SW 1271 (cell line): Measurements from ENCODE around the gene CST11.
A peak's percentile ranks its signal among the peaks of the same experiment; 100 is the strongest.

Experiments used
- DNase-seq, 2 experiments: peaks; one replicate each; lab custom pipeline; 2025; lab: John Stamatoyannopoulos, UW

The CST11 gene

DNA sequence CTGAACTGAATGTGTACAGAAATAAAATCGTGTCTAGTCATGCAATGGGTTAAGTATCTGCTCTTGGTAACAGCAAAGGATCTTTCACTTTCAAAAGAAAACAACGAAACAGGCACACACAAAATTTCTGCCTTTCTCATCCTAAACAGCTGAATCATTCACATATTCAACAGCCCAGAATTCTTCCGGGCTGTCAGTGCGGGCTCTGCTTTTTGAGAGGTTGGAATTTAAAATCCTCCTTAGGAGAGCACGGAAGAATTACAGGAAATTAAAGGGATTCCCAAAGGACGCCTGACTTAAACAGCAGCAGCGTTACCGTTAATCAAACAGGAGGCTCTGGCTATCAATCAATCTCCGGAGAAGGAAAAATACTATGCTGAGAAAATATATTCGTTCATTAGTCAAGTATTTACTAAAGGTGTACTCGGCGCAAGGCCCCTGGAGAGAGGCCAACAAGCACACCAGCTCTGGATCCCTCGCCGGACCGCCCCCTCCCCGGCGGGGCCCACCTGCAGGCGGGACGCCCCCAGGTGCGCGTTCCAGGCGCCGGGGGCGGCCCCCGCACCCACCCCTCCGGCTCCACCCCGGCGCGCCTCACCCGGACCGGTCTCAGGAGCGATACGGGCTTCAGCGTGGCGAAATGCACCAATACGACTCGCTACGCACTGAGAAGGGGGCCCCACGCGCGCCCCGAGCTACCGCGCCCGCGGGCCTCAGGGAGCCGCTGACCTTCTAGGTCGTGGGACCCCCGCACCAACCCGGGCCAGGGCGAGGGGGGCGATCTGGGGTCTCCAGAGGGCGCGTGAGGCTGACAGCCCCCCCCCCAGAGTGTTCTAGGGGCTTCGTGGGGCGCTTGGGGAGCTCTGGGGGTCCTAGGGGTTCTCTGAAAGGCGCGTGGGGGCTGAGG, 32.4 kb downstream of the CST11 start:
- DNase-seq: peak in 1 of 2 experiments; percentile 28

DNA sequence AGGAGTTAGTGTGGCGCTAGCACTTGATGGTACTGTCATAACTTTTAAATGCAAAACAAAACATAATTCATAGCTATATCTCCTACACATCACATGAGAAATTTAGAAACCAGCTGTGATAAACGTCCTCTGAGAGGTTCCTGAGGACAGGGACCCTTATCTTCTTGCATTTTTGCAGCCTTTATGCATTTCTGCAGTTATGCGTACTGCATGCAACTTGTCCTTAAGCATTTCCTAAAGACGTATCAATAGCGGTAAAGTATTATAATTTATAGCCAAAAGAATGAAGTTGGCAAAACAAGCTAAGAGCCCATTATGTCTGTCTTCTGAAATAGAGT, 33.0 kb downstream of the CST11 start:
- no peak for DNase-seq

DNA sequence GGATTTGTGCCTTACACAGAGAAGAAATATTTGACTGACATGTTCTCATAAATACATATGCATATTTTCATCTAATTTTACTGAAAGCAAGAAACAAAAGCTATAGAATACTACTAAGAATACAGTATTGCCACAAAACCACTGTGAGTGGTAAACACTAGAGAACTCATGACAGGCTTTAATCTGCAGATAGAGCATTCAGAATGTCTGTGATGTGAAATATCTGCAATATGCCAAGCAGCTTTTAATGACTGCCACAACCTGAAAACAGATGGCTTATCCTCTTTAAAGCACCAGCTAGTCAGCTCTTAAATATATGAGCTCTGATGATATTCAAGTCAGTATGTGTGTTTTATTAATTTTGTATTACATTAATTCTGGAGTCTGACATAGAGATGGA, 34.8 kb downstream of the CST11 start:
- no peak for DNase-seq

DNA sequence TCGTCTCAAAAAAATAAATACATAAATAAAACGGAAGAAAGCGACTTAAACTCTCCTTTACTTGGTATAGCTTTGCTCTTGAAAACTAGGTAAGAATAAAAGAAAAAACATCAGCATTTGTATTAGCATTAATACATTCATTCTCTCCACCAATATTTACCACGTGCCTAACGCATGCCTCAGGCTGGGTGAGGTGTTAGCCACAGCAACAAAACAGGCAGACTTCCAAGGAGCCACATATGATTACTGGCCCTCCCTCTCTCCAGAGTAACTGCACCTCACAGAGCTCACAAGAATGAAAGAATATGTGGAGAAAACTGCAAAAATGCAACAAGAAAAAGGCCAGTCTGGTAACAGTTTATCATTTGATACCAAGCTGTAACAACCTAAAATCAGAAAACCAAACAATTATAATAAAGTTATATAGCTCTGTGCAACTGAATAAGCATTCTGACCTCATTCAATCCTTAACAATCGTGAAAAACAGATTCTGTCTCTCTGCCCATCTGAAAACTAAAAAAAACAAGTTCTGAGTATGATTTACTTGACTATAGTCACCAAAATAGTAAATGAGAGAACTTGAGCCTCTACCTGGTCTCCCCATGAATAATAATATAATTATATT, 36.6 kb downstream of the CST11 start:
- DNase-seq: no peak

DNA sequence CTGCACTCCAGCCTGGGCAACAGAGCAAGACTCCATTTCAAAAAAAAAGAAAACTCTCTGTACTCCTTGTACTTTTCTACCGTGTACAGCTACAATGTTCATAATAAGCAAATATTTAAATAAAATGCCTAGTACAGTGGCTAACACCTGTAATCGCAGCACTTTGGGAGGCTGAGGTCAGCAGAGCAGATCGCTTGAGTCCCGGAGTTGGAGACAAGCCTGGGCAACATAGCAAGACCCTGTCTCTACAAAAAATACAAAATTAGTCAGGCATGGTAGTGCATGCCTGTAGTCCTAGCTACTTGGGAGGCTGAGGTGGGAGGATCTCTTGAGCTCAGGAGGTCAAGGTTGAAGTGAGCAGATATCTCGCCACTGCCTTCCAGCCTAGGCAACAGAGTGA, 37.1 kb downstream of the CST11 start:
- no peak for DNase-seq

DNA sequence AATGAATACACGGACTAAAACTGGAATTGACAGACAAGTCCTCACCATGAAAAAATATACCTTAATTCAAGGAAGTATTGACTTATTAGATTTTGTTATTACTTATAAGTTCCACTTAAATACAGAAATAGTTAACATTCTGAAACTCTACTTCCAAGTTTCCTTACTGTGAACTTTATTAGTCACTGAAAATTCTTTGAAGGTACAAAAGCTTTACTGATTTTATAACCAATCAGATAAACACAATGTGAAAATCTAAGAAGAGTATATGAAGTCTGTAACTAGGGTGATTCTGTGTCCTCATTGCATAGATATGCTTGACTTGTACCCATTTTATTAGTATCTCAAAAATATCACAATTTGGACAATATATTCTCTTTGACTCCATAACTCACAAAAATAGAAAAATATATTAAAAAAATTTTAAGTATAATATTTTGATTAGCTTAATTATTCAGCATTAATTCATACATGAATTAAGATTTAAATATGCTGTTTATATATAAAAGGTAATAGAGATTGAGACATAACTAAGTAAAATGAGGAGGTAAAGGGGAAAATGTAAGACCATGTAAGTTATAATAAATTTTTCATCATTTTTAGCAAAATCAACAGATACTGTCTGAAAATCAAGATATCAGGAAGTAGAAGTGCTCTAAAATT, 38.0 kb downstream of the CST11 start:
- no peak for DNase-seq

DNA sequence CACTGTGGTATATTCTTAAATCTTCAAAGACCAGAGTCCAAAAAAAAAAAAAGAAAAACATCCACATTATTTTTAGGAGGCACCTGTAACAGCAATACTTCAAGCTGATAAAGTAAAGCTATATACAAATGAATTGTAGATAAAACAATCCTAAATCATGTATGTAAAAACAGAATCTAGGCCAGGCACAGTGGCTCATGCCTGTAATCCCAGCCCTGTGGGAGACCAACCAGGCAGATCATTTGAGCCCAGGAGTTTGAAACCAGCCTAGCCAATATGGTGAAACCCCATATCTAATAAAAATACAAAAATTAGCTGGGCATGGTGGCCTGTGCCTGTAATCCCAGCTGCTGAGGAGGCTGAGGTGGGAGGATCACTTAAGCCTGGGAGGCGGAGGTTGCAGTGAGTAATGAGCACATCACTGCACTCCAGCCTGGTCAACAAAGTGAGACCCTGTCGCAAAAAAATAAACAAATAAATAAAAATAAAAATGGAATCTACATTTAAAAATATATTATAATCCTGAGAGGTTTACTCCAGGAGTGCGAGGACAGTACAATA, 38.7 kb downstream of the CST11 start:
- DNase-seq: no peak

DNA sequence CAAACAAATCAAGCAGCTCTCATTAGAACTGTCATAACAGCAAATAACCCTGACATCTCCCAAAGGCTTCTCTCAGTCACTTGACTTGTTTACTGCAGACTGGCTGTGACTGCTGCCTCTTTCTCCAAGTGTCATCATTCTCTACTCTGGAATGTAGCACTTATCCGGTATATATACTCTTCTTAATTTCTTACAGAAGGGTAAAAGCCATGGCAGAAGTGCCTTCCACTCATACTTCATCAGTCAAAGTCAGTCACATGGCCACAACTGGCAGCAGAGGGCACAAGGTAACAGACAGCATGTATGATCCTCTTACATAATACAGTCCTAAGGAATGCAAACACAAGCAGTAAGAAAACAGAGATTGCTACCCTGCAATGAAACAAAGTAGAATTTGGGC, 40.6 kb downstream of the CST11 start:
- no peak for DNase-seq

DNA sequence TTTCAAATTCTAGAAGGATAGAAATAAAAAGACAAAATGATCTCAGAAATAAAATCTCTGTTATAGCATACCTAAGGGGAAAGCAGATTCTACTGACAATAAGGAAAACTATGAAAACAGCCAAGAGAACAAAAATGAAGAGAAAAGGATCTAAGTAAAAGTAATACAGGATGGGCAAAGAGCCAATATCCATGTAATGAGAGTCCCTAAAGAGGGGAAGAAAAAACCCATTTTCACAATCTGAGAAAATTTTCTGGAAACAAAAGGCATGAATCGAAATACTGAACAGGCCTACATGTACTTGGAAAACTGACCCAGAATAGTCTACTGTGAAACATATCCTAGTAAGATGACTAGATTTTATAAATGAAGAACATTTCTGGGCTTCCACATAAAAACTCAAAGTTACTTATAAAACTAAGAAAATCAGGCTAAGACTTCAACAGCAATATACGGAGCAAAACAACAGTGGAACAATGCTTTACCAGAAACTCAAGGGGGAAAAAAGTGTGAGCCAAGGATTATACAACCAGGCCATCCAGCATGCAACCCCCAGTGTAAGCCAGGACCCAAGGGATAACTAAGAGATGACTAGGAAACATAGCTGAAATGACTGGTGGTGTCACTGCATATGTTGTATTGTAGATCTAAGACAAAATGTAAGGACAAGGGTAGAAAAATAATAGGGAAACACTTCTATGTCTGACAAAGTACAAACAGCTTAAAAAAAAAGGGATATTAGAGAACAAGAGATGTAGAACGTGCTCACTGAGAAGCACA, 41.6 kb downstream of the CST11 start:
- no peak for DNase-seq

DNA sequence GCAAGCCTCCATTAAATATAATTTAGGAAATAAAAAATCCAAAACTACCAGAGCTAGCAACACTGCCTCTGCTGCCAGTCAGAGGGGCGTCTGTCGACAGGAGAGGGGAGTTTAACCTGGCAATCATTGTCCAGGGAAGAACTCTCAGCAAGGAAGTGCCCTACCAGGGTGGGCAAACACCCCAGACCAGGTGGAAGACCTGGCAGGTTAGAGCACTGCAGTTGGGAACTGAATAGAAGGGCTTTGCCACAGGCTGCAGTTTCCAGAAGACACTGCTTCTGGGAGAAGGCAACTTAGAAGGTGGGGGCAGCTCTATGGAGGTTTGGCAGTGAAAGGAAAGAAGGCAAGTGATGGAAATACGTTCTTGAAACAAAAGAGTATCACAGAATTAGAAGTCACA, 42.9 kb downstream of the CST11 start:
- DNase-seq: no peak

DNA sequence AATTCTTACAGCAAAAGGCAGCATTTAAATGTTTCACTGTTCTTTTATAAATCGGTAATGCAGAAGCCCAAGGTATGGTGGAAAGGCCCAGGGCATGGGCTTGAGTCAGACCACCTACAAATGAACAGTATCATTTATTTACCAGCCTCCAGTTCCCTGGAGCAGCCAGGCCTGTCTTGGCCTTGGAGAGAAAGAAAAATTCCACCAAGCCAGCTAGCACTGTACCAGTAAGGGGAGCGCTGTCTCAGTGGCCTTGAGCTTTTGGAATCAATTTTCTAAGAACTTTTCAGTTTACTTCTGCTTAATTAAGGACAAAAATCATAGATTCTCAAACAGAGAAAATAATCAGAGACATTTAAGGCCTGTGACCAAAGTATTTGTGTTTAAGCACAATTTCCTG, 43.7 kb downstream of the CST11 start:
- no peak for DNase-seq

DNA sequence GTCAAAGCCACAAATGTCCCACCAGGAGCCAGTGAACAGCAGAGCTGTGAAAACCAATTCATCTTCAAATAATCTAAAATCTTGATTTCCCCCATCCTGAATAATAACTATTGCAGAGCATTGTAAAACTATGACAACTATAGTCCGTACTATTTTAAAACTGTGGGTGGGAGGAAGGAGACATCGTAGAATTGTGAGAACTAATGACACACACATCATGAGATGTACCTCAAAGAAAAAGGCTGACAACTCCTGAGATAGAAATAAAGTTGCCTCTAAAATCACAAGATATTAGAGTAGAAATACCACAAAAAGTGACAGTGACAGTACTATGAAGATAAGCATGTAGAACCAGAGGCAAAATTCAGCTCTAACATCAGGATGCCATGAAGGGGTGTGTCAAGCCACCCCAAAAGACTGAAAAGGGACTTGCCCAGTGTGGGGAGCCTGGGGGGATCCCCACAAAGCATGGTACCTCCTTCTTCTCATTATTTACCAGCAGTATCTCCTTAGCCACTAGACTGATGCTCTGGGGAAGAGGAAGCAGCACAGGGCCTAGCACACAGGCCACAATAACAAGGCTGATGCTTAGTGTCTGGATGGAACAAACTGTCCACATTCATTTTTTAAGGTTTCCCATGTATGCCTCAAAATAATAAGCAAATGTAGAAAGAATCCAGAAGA, 44.8 kb downstream of the CST11 start:
- no peak for DNase-seq

DNA sequence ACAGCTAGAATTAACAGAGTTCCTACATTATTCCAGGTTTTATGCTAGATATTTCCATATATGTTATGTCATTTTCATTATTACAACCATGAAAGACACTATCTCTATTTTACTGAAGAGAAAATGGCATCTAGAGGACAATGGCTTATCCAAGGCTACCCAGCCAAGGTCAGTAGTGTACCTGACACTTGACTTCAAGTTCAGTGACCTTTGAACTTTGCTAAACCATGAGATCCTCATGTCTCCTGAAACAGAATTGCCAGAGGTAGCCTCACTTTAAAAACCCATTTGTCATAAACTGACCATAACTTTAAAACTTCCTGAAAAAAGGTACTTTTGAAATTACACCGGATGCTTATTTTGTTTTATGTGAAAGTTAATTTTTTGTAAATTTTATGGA, 45.8 kb downstream of the CST11 start:
- no peak for DNase-seq

DNA sequence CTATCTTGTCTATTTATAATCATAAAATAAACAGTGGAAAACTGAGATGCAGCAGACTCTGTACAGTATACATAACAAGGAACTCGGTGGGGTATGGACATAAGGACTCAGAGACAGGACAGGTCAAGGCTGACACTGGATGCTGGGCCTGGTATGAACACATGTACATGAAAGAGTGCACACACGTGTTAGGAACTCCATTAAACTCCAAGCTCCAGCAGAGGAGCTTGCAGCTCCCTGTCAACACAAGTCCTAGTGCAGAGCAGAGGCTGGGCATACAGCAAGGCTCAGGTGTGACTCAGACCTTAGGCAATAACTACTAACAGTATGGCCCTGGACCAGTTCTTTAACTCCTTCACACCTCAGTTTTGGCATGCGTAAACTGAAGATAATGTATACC, 48.5 kb downstream of the CST11 start:
- DNase-seq: no peak

DNA sequence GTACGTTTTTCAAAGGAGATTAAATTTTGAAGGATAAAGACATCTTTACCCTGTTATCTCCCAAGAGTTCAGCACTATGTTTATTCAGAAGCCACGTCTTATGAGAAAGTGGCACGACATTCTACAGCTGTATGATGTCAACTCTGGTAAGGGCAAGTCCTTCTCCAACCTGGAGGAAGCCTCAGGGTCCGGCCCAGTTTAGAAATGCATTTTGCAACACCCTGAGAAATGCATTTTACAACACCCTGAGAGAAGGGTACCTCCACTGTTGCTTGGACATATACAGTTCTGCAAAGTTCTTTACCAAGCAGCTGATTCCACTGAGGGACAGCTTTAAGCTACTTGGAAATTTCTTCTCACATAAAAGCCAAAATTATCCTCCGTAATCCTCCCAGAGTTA, 48.9 kb downstream of the CST11 start:
- DNase-seq: no peak

DNA sequence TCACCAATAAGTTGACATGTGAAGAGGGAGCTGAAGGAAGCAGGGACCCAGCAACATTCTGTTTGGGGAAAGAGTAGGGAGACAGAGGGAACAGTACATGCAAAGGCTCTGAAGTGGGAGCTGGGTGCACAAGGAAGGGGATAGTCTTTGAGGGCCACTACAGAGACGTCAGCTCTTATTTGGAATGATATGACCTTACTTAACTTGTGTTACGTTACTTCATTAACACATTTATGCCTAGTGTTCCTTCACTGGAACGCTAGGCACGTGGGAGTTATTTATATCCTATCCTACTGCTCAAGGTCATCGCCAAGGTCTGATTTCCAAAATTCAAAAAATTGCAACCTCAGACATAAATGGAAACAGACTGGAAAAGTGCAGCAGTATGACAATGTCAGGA, 51.6 kb downstream of the CST11 start:
- no peak for DNase-seq
